Neuronal stem cell (in vitro differentiated cells): Measurements from ENCODE around the gene SPAG16.

Experiments used
- DNase-seq: peaks from one replicate; pipeline ENCODE4 v3.0.0-alpha.2; 2013; ENCODE audit warnings: low spot score
- H2AFZ ChIP-seq: one replicate; pipeline ENCODE4 v1.6.1; 2013; ENCODE audit warnings: mild to moderate bottlenecking, low read length, inconsistent platforms
- H2AK5ac ChIP-seq: 2 replicates; pipeline ENCODE4 v1.6.1; 2013; ENCODE audit warnings: low read depth, mild to moderate bottlenecking, inconsistent platforms, low read length, moderate library complexity, mixed read lengths
- H2BK120ac ChIP-seq: 2 replicates; pipeline ENCODE4 v1.6.1; 2013; ENCODE audit warnings: low read depth, mild to moderate bottlenecking, inconsistent platforms, low read length, moderate library complexity, mixed read lengths
- H2BK12ac ChIP-seq: one replicate; pipeline ENCODE4 v1.6.1; 2013; ENCODE audit warnings: low read length, inconsistent platforms
- H2BK15ac ChIP-seq: 2 replicates; pipeline ENCODE4 v1.6.1; 2013; ENCODE audit warnings: mild to moderate bottlenecking, low read length, inconsistent platforms, mixed read lengths
- H2BK5ac ChIP-seq: one replicate; pipeline ENCODE4 v1.6.1; 2013; ENCODE audit warnings: inconsistent platforms, mild to moderate bottlenecking, low read length, moderate library complexity
- H3K14ac ChIP-seq: one replicate; pipeline ENCODE4 v1.6.1; 2013; ENCODE audit warnings: low read length, inconsistent platforms
- H3K18ac ChIP-seq: 2 replicates; pipeline ENCODE4 v1.6.1; 2013; ENCODE audit warnings: low read length, inconsistent platforms
- H3K23ac ChIP-seq: 2 replicates; pipeline ENCODE4 v1.6.1; 2013; ENCODE audit warnings: low read depth, mild to moderate bottlenecking, mixed read lengths, low read length, inconsistent platforms; ENCODE audit not compliant: poor library complexity
- H3K27ac ChIP-seq: replicated peaks from 3 replicates; pipeline ENCODE4 v1.5.1; 2013; ENCODE audit warnings: low read length, inconsistent platforms
- H3K27me3 ChIP-seq, 3 experiments: 2 replicates each; pipeline ENCODE4 v1.6.1; 2013; ENCODE audit warnings: low read length in 3 of 3, mild to moderate bottlenecking in 2 of 3, inconsistent platforms in 1 of 3, low read depth in 1 of 3, mixed read lengths in 1 of 3, moderate library complexity in 1 of 3; ENCODE audit not compliant: control insufficient read depth in 3 of 3, insufficient read depth in 3 of 3
- H3K36me3 ChIP-seq, 2 donors: replicated peaks in 1 of 2; 2 replicates each; pipeline ENCODE4 v1.6.1; 2013; ENCODE audit warnings: low read length in 2 of 2; ENCODE audit not compliant: control insufficient read depth in 2 of 2, insufficient read depth in 2 of 2
- H3K4ac ChIP-seq: 2 replicates; pipeline ENCODE4 v1.6.1; 2013; ENCODE audit warnings: inconsistent platforms, mild to moderate bottlenecking, low read length, moderate library complexity
- H3K4me1 ChIP-seq, 2 donors: 1 replicate in 1 of 2; 2 replicates in 1 of 2; pipeline ENCODE4 v1.6.1; 2013; ENCODE audit warnings: low read length in 2 of 2, low read depth in 1 of 2; ENCODE audit not compliant: control insufficient read depth in 2 of 2, insufficient read depth in 1 of 2
- H3K4me2 ChIP-seq: one replicate; pipeline ENCODE4 v1.6.1; 2013; ENCODE audit warnings: mild to moderate bottlenecking, low read length, inconsistent platforms; ENCODE audit not compliant: insufficient read depth, poor library complexity, severe bottlenecking
- H3K4me3 ChIP-seq, 2 donors: 2 replicates each; pipeline ENCODE4 v1.5.1; 2013; ENCODE audit warnings: low read length in 2 of 2, mild to moderate bottlenecking in 2 of 2, inconsistent platforms in 1 of 2, moderate library complexity in 1 of 2
- H3K79me1 ChIP-seq: one replicate; pipeline ENCODE4 v1.6.1; 2013; ENCODE audit warnings: low read depth, mild to moderate bottlenecking, inconsistent platforms, low read length, moderate library complexity
- H3K9ac ChIP-seq: one replicate; pipeline ENCODE4 v1.6.1; 2013; ENCODE audit warnings: mild to moderate bottlenecking, low read depth, low read length, inconsistent platforms; ENCODE audit not compliant: poor library complexity
- H3K9me3 ChIP-seq, 2 donors: replicated peaks in 1 of 2; 2 replicates each; pipeline versions ENCODE3 to v1.6.1; 2013; ENCODE audit warnings: low read length in 2 of 2, mild to moderate bottlenecking in 2 of 2, inconsistent platforms in 1 of 2, low read depth in 1 of 2, mixed read lengths in 1 of 2, moderate library complexity in 1 of 2; ENCODE audit not compliant: control insufficient read depth in 2 of 2, insufficient read depth in 1 of 2
- H4K8ac ChIP-seq: one replicate; pipeline ENCODE4 v1.6.1; 2013; ENCODE audit warnings: low read depth, mild to moderate bottlenecking, inconsistent platforms, low read length, moderate library complexity
- H4K91ac ChIP-seq: one replicate; pipeline ENCODE4 v1.6.1; 2013; ENCODE audit warnings: low read length, low read depth, mild to moderate bottlenecking, inconsistent platforms; ENCODE audit not compliant: poor library complexity
- WGBS, 2 donors: extraction: QIAGEN DNeasy Blood & Tissue Kit; methylation state at CpG; one replicate each; pipeline ENCODE4 v1.1.7; 2013; ENCODE audit warnings: missing lambda C conversion rate in 2 of 2, mixed read lengths in 1 of 2; ENCODE audit not compliant: insufficient read length in 2 of 2, insufficient replicate concordance in 1 of 2; ENCODE audit errors: extremely low coverage in 2 of 2; 5-methylcytosine and 5-hydroxymethylcytosine counted together

The SPAG16 gene

GRCh38 chr2:213561759-213562158 lies 277.5 kb downstream of the SPAG16 start:
- H2BK15ac ChIP-seq, result no peak overlapping the region
- H3K18ac ChIP-seq, result no peak overlapping the region
- H3K9me3 ChIP-seq, result no peaks in the 10 kb centered on the region
- no peak overlapping the region for H2AFZ ChIP-seq
- no peak overlapping the region for H4K91ac ChIP-seq
- no peaks in the 10 kb centered on the region for H3K27me3 ChIP-seq
- no peak overlapping the region for H3K4me2 ChIP-seq
- H2BK5ac ChIP-seq, result no peak overlapping the region
- H3K9ac ChIP-seq, result no peak overlapping the region
- no peak overlapping the region for H3K4ac ChIP-seq
- H4K8ac ChIP-seq, result no peak overlapping the region
- no peak overlapping the region for H3K4me3 ChIP-seq
- H2BK12ac ChIP-seq, result no peak overlapping the region
- no peak overlapping the region for H3K27ac ChIP-seq
- H2AK5ac ChIP-seq, result no peak overlapping the region
- H3K4me1 ChIP-seq, result no peaks in the 10 kb centered on the region
- H2BK120ac ChIP-seq, result no peak overlapping the region
- WGBS, 2 donors, result no CpG with 5 or more reads among the region's 3 CpGs
- H3K79me1 ChIP-seq, result no peaks in the 10 kb centered on the region
- no peaks in the 10 kb centered on the region for H3K36me3 ChIP-seq
- no peak overlapping the region for H3K14ac ChIP-seq
- DNase-seq, result no peak
- H3K23ac ChIP-seq, result no peak overlapping the region

DNA sequence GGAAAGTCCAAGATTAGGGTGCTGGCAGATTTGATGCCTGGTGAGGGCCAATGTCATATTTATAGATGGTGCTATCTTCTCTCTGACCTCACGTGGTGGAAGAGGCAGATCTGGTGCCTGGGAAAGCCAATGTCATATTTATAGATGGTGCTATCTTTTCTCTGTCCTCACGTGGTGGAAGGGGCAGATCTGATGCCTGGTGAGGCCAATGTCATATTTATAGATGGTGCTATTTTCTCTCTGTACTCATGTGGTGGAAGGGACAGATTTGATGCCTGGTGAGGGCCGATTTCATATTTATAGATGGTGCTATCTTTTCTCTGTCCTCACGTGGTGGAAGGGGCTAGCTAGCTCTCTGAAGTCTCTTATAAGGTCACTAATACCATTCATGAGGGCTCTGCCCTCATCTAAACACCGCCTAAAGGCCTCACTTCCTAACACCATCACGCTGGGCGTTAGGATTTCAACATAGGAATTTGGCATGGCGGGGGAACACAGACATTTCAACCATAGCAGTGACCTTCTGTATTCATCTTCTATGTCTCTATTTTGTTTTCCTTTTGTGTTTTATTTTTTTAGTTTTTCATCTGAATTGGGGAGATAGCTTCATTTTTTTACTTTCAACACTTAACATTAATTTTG lies 278.4 kb downstream of the SPAG16 start:
- Histone ChIP-seq H3K79me1 (no peaks in the 10 kb centered on the region), H4K91ac (no peak overlapping the region), H3K9ac (no peak overlapping the region), H3K36me3 (no peaks in the 10 kb centered on the region), H3K4me3 (no peak overlapping the region), H3K4ac (no peak overlapping the region), H3K27ac (no peak overlapping the region), H3K27me3 (no peaks in the 10 kb centered on the region), H2BK5ac (no peak overlapping the region), H3K18ac (no peak overlapping the region), H2BK15ac (no peak overlapping the region), H3K14ac (no peak overlapping the region), H3K4me1 (no peaks in the 10 kb centered on the region), H4K8ac (no peak overlapping the region), H3K23ac (no peak overlapping the region), H2AFZ (no peak overlapping the region), H2BK12ac (no peak overlapping the region), H2AK5ac (no peak overlapping the region), H3K9me3 (no peaks in the 10 kb centered on the region), H3K4me2 (no peak overlapping the region), H2BK120ac (no peak overlapping the region)
- DNase-seq, result no peak
- no CpG with 5 or more reads among the region's 8 CpGs for WGBS, 2 donors

GRCh38 chr2:213566846-213567245 lies 282.6 kb downstream of the SPAG16 start:
- no peak overlapping the region for H3K23ac ChIP-seq
- H4K8ac ChIP-seq, result no peak overlapping the region
- H2AFZ ChIP-seq, result no peak overlapping the region
- H4K91ac ChIP-seq, result no peak overlapping the region
- H3K18ac ChIP-seq, result no peak overlapping the region
- H2BK15ac ChIP-seq, result no peak overlapping the region
- H3K27ac ChIP-seq, result no peak overlapping the region
- H3K9me3 ChIP-seq, result no peaks in the 10 kb centered on the region
- H3K4me2 ChIP-seq, result no peak overlapping the region
- no peak overlapping the region for H3K4ac ChIP-seq
- no peak overlapping the region for H2AK5ac ChIP-seq
- H3K4me3 ChIP-seq, result no peak overlapping the region
- no peak overlapping the region for H2BK120ac ChIP-seq
- no peak for DNase-seq
- H3K27me3 ChIP-seq, result no peaks in the 10 kb centered on the region
- H3K36me3 ChIP-seq, result no peaks in the 10 kb centered on the region
- no peak overlapping the region for H3K9ac ChIP-seq
- H3K14ac ChIP-seq, result no peak overlapping the region
- H3K4me1 ChIP-seq, result no peaks in the 10 kb centered on the region
- H2BK12ac ChIP-seq, result no peak overlapping the region
- H3K79me1 ChIP-seq, result no peaks in the 10 kb centered on the region
- H2BK5ac ChIP-seq, result no peak overlapping the region

DNA sequence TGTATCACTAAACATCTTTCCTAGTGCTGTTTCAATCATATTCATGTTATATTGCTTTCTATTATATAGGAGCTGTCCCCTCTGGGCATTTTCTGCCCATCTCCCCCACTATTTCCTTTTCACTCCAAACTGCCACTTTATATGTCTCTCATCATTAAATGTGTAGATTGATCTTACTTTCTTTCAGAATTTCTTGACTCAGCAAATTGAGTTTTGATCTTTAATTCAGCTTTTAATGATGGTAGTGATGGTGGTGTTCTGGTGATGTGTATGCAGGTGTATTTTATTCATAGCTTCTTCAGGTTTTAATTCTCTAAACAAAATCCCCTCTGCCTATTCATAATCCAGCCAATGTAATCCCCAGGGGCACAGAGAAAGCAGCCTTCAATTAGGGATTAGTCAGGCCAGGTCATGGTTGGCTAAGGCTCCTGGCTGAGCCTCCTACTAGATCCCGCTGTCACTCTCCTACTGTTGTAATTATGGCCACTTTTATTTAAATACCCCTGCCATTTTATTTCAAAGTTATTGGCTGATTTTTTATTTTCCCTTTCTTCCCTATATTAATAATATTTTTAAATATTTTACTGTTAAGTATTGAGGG lies 325.4 kb downstream of the SPAG16 start:
- no peak overlapping the region for H3K14ac ChIP-seq
- no peak overlapping the region for H2AFZ ChIP-seq
- no peak overlapping the region for H4K91ac ChIP-seq
- H3K9ac ChIP-seq, result no peak overlapping the region
- no peak for DNase-seq
- no peak overlapping the region for H2AK5ac ChIP-seq
- H2BK5ac ChIP-seq, result no peak overlapping the region
- no peak overlapping the region for H3K4me2 ChIP-seq
- no peaks in the 10 kb centered on the region for H3K79me1 ChIP-seq
- no peak overlapping the region for H2BK120ac ChIP-seq
- H3K4me1 ChIP-seq, result no peaks in the 10 kb centered on the region
- H3K27me3 ChIP-seq, result no peaks in the 10 kb centered on the region
- H3K4me3 ChIP-seq, result no peak overlapping the region
- no peak overlapping the region for H3K27ac ChIP-seq
- H4K8ac ChIP-seq, result no peak overlapping the region
- no peaks in the 10 kb centered on the region for H3K9me3 ChIP-seq
- H3K18ac ChIP-seq, result no peak overlapping the region
- no peak overlapping the region for H2BK12ac ChIP-seq
- no peak overlapping the region for H3K4ac ChIP-seq
- no peak overlapping the region for H3K23ac ChIP-seq
- no peak overlapping the region for H2BK15ac ChIP-seq
- H3K36me3 ChIP-seq, result no peaks in the 10 kb centered on the region
- WGBS, 2 donors, result no CpG with 5 or more reads among the region's 1 CpG
